K562 (cell line): Measurements from ENCODE around the gene RAVER2. TPM values are rescaled to one million over a fixed set of nuclear protein-coding genes. Genes with fewer than 3 reads are reported as not detected.

Experiments used
- ATAC-seq: fragments of 200-7000 bp; cut with Tn5 transposase; 3 replicates; pipeline ENCODE4 v1.9.1; 2020; ENCODE audit warnings: moderate library complexity
- BruUV-seq: library from RNA; stranded (reverse); fragments of 400-500 nt; replicated peaks from 2 replicates; lab custom pipeline; 2021; lab: Mats Ljungman, UMichigan
- CTCF ChIA-PET: fragments of 300-600 bp; formaldehyde crosslinking; extraction: SDS; loops from one replicate; lab custom pipeline; 2021; ENCODE audit warnings: low intra/inter-chr PET ratio; lab: Yijun Ruan, JAX
- POLR2A ChIA-PET: fragments of 300-600, 350-650 bp; sonication (Branson Sonifier 250); formaldehyde crosslinking; extraction: SDS; loops from one replicate; lab custom pipeline; 2021; ENCODE audit warnings: antibody characterized with exemption, inconsistent platforms; lab: Yijun Ruan, JAX
- DNase-seq, 4 experiments: peaks; one replicate each; pipeline versions ENCODE4 v3.0.0 to v3.0.0-alpha.2; 2011 to 2018; ENCODE audit warnings: low spot score in 3 of 4, mixed read lengths in 3 of 4; ENCODE audit errors: extremely low read depth in 1 of 4
- FAIRE-seq: peaks from 2 replicates; lab custom pipeline; 2011; peaks lifted over from hg19 to GRCh38; lab: Jason Lieb, UNC
- H2AFZ ChIP-seq: 2 replicates; pipeline ENCODE4 v1.6.0; 2011; ENCODE audit warnings: low read depth, low read length, control low read depth, inconsistent platforms
- H3K27ac ChIP-seq: fragments of 200-600 bp; 3 replicates; pipeline ENCODE4 v1.8.0; 2011; ENCODE audit warnings: low read depth, mild to moderate bottlenecking, control low read depth, inconsistent platforms, low read length, moderate library complexity, mixed read lengths; ENCODE audit errors: extremely low read depth
- H3K27me3 ChIP-seq, 2 experiments: fragments of 300-600 bp in 1 of 2; 2 replicates in 1 of 2; 3 replicates in 1 of 2; pipeline versions ENCODE4 v1.6.0 to v1.8.0; 2011; ENCODE audit warnings: inconsistent platforms in 2 of 2, low read length in 2 of 2, mild to moderate bottlenecking in 1 of 2, mixed read lengths in 1 of 2, moderate library complexity in 1 of 2; ENCODE audit not compliant: control insufficient read depth in 2 of 2, insufficient read depth in 2 of 2
- H3K36me3 ChIP-seq: fragments of 300-600 bp; 3 replicates; pipeline ENCODE4 v1.8.0; 2011; ENCODE audit warnings: mild to moderate bottlenecking, low read length, inconsistent platforms; ENCODE audit not compliant: control insufficient read depth, insufficient read depth
- H3K4me1 ChIP-seq, 2 experiments: fragments of 200-600 bp in 1 of 2; replicated peaks in 1 of 2; 2 replicates in 1 of 2; 3 replicates in 1 of 2; pipeline versions ENCODE4 v1.5.1 to v1.8.0; 2011; ENCODE audit warnings: inconsistent platforms in 2 of 2, low read length in 2 of 2, mild to moderate bottlenecking in 1 of 2, mixed read lengths in 1 of 2, moderate library complexity in 1 of 2; ENCODE audit not compliant: control insufficient read depth in 2 of 2, insufficient read depth in 2 of 2
- H3K4me2 ChIP-seq: 2 replicates; pipeline ENCODE4 v1.6.1; 2011; ENCODE audit warnings: low read length, control low read depth, inconsistent platforms, mixed read lengths; ENCODE audit not compliant: insufficient read depth
- H3K4me3 ChIP-seq: fragments of 200-600 bp; sonication (generic), shearing (Covaris generic); 2 replicates; pipeline ENCODE4 v1.5.1; 2016; ENCODE audit warnings: control low read depth, inconsistent platforms
- H3K79me2 ChIP-seq: fragments of 200-600 bp; 3 replicates; pipeline ENCODE4 v1.8.0; 2011; ENCODE audit warnings: low read length, inconsistent platforms; ENCODE audit not compliant: control insufficient read depth, insufficient read depth
- H3K9ac ChIP-seq, 2 experiments: 2 replicates each; pipeline versions ENCODE4 v1.6.0 to v1.6.1; 2011; ENCODE audit warnings: low read depth in 2 of 2, low read length in 2 of 2, control low read depth in 1 of 2, inconsistent platforms in 1 of 2, mild to moderate bottlenecking in 1 of 2, mixed read lengths in 1 of 2; ENCODE audit not compliant: insufficient read depth in 1 of 2
- H3K9me1 ChIP-seq: one replicate; pipeline ENCODE4 v1.6.0; 2011; ENCODE audit warnings: inconsistent platforms, mild to moderate bottlenecking, low read length, moderate library complexity; ENCODE audit not compliant: control insufficient read depth, insufficient read depth
- H3K9me3 ChIP-seq: replicated peaks from 2 replicates; pipeline ENCODE4 v1.5.1; 2011; ENCODE audit warnings: low read depth, low read length, inconsistent platforms; ENCODE audit not compliant: control insufficient read depth, insufficient read depth
- H4K20me1 ChIP-seq: replicated peaks from 2 replicates; pipeline ENCODE4 v1.6.1; 2011; ENCODE audit warnings: low read length, inconsistent platforms, mixed read lengths; ENCODE audit not compliant: control insufficient read depth, insufficient read depth
- CEBPB ChIP-seq: fragments of 450-650 bp; IDR thresholded peaks from 2 replicates; pipeline ENCODE4 v1.6.1; 2016; ENCODE audit warnings: missing genetic modification characterization, missing compliant biosample characterization
- CHD2 ChIP-seq: IDR thresholded peaks from 2 replicates; pipeline ENCODE4 v1.6.1; 2011; ENCODE audit warnings: low read depth, low read length
- E4F1 ChIP-seq: fragments of 250-450 bp; sonication (Bioruptor Pico); IDR thresholded peaks from 2 replicates; pipeline ENCODE4 v1.5.0; 2021; ENCODE audit warnings: mild to moderate bottlenecking, borderline replicate concordance
- FOXP1 ChIP-seq: sonication (generic); formaldehyde crosslinking; IDR thresholded peaks from 2 replicates; pipeline ENCODE4 v1.8.0; 2022; ENCODE audit warnings: mild to moderate bottlenecking, missing genetic modification reagents
- ILK ChIP-seq: fragments of 450-650 bp; IDR thresholded peaks from 2 replicates; pipeline ENCODE4 v1.6.1; 2016; ENCODE audit warnings: missing genetic modification characterization, low read depth, mild to moderate bottlenecking, missing compliant biosample characterization, moderate library complexity, borderline replicate concordance
- LEF1 ChIP-seq: fragments of 450-650 bp; IDR thresholded peaks from 2 replicates; pipeline ENCODE4 v1.6.1; 2016; ENCODE audit warnings: mild to moderate bottlenecking
- PHF20 ChIP-seq: fragments of 450-650 bp; IDR thresholded peaks from 2 replicates; pipeline ENCODE4 v1.6.1; 2018; ENCODE audit not compliant: partially characterized antibody
- SNRNP70 ChIP-seq: fragments of 200-400 bp; formaldehyde crosslinking; optimal IDR thresholded peaks from 2 replicates; pipeline ENCODE3; 2017; ENCODE audit warnings: low read depth, low read length
- SRSF3 ChIP-seq: fragments of 200-400 bp; formaldehyde crosslinking; IDR thresholded peaks from 2 replicates; pipeline ENCODE4 v1.6.1; 2016; ENCODE audit warnings: mild to moderate bottlenecking, low read length, moderate library complexity; ENCODE audit not compliant: insufficient read depth
- STAG1 ChIP-seq: sonication (generic); formaldehyde crosslinking; IDR thresholded peaks from 2 replicates; pipeline ENCODE4 v1.5.0; 2020; ENCODE audit warnings: missing genetic modification reagents, borderline replicate concordance
- TSHZ1 ChIP-seq: fragments of 250-450 bp; sonication (Bioruptor Pico); IDR thresholded peaks from 2 replicates; pipeline ENCODE4 v1.4.0; 2020; ENCODE audit warnings: mild to moderate bottlenecking, moderate library complexity
- USF1 ChIP-seq: sonication (generic); formaldehyde crosslinking; IDR thresholded peaks from 2 replicates; pipeline ENCODE4 v1.9.0; 2022; ENCODE audit warnings: mild to moderate bottlenecking, missing genetic modification reagents
- ZHX1 ChIP-seq: fragments of 150-350 bp; conservative IDR thresholded peaks from 2 replicates; pipeline ENCODE4 v1.6.1; 2014; ENCODE audit warnings: low read length
- ZNF184 ChIP-seq: sonication (generic); formaldehyde crosslinking; IDR thresholded peaks from 2 replicates; pipeline ENCODE4 v1.5.0; 2020; ENCODE audit warnings: missing genetic modification reagents
- ZNF347 ChIP-seq: fragments of 450-650 bp; formaldehyde crosslinking; IDR thresholded peaks from 2 replicates; pipeline ENCODE4 v1.4.0; 2020; ENCODE audit warnings: low read depth, mild to moderate bottlenecking, moderate library complexity
- WGBS: fragments of 100-300 bp; shearing (Covaris generic); methylation state at CpG from one replicate; pipeline ENCODE4 v1.1.6; 2016; ENCODE audit warnings: low coverage, mixed read lengths; ENCODE audit not compliant: insufficient coverage; ENCODE audit errors: missing lambda C conversion rate; 5-methylcytosine and 5-hydroxymethylcytosine counted together
- in situ Hi-C: fragments of 300-500 bp; cut with MboI; formaldehyde crosslinking; loops from 4 replicates; pipeline ENCODE4 v1.15.0; 2018; ENCODE audit warnings: inconsistent platforms, mixed read lengths
- intact Hi-C: fragments of 100-400 bp; cut with micrococcal nuclease; formaldehyde crosslinking; loops from 2 replicates; pipeline ENCODE4 v1.14.2; 2022
- polyA plus RNA-seq, 8 experiments: library from polyadenylated mRNA; depleted of rRNA in 4 of 8; stranded (reverse) in 5 of 8; unstranded in 3 of 8; fragments of >200 nt; fragmentation: Nextera tagmentation in 2 of 8; fragmentation: Illumina TruSeq in 1 of 8; extraction: Ambion mirVana in 2 of 8; extraction: Trizol in 1 of 8; gene quantifications; 2 replicates each; pipeline versions ENCODE4 v1.2.1 to v1.2.3, GENCODE V29; 2011 to 2014; ENCODE audit warnings: inconsistent platforms in 1 of 8, missing spikeins in 1 of 8
- total RNA-seq, 7 experiments: library from RNA; depleted of rRNA in 6 of 7; stranded (reverse); fragments of >200 nt in 6 of 7; fragmentation: Illumina TruSeq in 2 of 7; extraction: Trizol in 2 of 7; gene quantifications; 2 replicates each; pipeline versions ENCODE4 v1.2.1 to v1.2.3, GENCODE V29; 2011 to 2021; ENCODE audit warnings: low replicate concordance in 1 of 7

Gene RAVER2
- total and polyA plus RNA-seq, 9 of the 15 experiments (the other 6 are each of a cell fraction or from before 2014, with no cell fraction given): 1.8 to 6.1 (median 4.4) TPM

- H3K27me3 ChIP-seq: no peaks in the 10 kb centered on the region
- no peaks in the 10 kb centered on the region for H3K9me1 ChIP-seq
- ChIA-PET POLR2A (no interaction called here), CTCF (no interaction called here)
- intact Hi-C loops (no loop called here), in situ Hi-C loops (no loop called here)
- ATAC-seq: no peak
- DNase-seq: no peak
- WGBS: 33% methylated on average over 1 of the region's 1 CpG
- no peak overlapping the region for H2AFZ ChIP-seq
- no peaks in the 10 kb centered on the region; a peak in 1 of 5 replicates for H3K4me1 ChIP-seq
- no peaks in the 10 kb centered on the region for H4K20me1 ChIP-seq
- H3K27ac ChIP-seq: no peak overlapping the region
- no peak overlapping the region for H3K9ac ChIP-seq
- H3K36me3 ChIP-seq: no peaks in the 10 kb centered on the region
- H3K4me2 ChIP-seq: no peak overlapping the region
- H3K4me3 ChIP-seq: no peak overlapping the region
- H3K9me3 ChIP-seq: no peaks in the 10 kb centered on the region
- H3K79me2 ChIP-seq: no peaks in the 10 kb centered on the region
- no TSS peak for BruUV-seq
- FAIRE-seq: no peak
- TF ChIP-seq CEBPB (tag) (no peak), STAG1 (CRISPR knock-in tag) (no peak), LEF1 (no peak), FOXP1 (no peak), SNRNP70 (no peak), TSHZ1 (CRISPR knock-in tag) (no peak), USF1 (CRISPR knock-in tag) (no peak), ZHX1 (no peak), ILK (tag) (no peak), ZNF347 (CRISPR knock-in tag) (no peak), PHF20 (no peak), ZNF184 (CRISPR knock-in tag) (no peak), CHD2 (no peak), E4F1 (CRISPR knock-in tag) (no peak), SRSF3 (no peak)
Observed at GRCh38 chr1:64765012-64765411, 20.1 kb downstream of the RAVER2 start.
